ENCODE data around the gene WFIKKN2. TPM values are rescaled to one million over a fixed set of nuclear protein-coding genes. Genes with fewer than 3 reads are reported as not detected.

Gene WFIKKN2
- total and polyA plus RNA-seq, 2 of the 13 experiments (the other 11 are each of a cell fraction or from before 2014, with no cell fraction given) = not detected

DNA sequence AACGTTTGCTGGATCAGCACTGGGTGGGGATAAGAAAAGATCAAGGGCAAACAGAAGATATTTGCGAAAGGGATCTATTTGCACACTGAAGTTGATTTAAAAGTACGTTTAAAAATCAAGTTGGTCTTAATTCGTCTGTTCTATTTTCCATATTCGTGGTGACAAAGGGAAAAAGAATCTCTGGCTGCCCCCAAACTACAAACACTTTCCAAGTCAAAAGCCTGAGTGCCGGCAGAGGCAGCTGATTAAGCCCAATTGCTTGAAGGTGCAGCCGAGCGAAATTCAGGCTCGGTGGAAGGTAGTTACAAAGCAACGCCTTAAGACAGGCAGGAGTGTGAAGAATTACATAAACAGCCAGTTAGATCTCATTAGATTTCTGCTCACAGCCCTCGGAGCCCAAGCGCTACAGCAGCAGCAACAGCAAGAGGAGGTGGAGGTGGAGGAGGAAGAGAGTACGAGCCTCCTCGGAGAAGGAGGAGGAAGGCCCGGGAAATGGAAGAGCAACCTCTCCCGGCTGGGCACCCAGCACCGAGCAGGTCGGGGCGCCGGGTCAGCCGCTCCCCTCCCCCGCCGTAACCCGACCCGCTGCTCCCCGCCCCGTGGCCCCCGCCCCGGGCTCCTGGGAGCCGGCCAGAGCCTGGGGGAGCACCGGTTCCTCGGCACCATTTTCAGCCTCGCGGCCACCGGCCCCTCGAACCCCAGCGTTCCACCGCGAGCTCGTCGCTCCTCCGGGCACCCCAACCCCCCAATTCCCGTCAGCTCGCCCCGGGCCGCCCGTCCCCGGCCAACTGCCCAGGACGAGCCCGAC lies 29.9 kb downstream of the WFIKKN2 start (continued):
- TF ChIP-seq, protein P1, sequence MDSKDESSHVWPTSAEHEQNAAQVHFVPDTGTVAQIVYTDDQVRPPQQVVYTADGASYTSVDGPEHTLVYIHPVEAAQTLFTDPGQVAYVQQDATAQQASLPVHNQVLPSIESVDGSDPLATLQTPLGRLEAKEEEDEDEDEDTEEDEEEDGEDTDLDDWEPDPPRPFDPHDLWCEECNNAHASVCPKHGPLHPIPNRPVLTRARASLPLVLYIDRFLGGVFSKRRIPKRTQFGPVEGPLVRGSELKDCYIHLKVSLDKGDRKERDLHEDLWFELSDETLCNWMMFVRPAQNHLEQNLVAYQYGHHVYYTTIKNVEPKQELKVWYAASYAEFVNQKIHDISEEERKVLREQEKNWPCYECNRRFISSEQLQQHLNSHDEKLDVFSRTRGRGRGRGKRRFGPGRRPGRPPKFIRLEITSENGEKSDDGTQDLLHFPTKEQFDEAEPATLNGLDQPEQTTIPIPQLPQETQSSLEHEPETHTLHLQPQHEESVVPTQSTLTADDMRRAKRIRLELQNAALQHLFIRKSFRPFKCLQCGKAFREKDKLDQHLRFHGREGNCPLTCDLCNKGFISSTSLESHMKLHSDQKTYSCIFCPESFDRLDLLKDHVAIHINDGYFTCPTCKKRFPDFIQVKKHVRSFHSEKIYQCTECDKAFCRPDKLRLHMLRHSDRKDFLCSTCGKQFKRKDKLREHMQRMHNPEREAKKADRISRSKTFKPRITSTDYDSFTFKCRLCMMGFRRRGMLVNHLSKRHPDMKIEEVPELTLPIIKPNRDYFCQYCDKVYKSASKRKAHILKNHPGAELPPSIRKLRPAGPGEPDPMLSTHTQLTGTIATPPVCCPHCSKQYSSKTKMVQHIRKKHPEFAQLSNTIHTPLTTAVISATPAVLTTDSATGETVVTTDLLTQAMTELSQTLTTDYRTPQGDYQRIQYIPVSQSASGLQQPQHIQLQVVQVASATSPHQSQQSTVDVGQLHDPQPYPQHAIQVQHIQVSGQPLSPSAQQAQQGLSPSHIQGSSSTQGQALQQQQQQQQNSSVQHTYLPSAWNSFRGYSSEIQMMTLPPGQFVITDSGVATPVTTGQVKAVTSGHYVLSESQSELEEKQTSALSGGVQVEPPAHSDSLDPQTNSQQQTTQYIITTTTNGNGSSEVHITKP (CRISPR knock-in tag; IDR thresholded peaks at IDR 0.05; ENCODE audit: low read depth) = 0 out of 2 replicates have a peak, but pooled peaks have one; percentile 45
- peak; percentile 29; the same call in 1 of the 2 replicates for TF ChIP-seq ZNF331 (CRISPR knock-in tag; IDR thresholded peaks at IDR 0.05)
- TF ChIP-seq AHR (CRISPR knock-in tag; IDR thresholded peaks at IDR 0.05) = no peak
- TF ChIP-seq HNRNPL (IDR thresholded peaks at IDR 0.05; ENCODE audit: low read depth, low read length) = no peak
- TF ChIP-seq ZNF552 (CRISPR knock-in tag; IDR thresholded peaks at IDR 0.05; ENCODE audit: borderline replicate concordance) = no peak
- TF ChIP-seq FOSL2 (CRISPR knock-in tag; IDR thresholded peaks at IDR 0.05) = no peak; the same call in 1 of the 2 replicates
- no peak for TF ChIP-seq ZNF577 (CRISPR knock-in tag; IDR thresholded peaks at IDR 0.05; ENCODE audit: borderline replicate concordance, low read depth)
- TF ChIP-seq, protein P2, sequence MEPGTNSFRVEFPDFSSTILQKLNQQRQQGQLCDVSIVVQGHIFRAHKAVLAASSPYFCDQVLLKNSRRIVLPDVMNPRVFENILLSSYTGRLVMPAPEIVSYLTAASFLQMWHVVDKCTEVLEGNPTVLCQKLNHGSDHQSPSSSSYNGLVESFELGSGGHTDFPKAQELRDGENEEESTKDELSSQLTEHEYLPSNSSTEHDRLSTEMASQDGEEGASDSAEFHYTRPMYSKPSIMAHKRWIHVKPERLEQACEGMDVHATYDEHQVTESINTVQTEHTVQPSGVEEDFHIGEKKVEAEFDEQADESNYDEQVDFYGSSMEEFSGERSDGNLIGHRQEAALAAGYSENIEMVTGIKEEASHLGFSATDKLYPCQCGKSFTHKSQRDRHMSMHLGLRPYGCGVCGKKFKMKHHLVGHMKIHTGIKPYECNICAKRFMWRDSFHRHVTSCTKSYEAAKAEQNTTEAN (CRISPR knock-in tag; conservative IDR thresholded peaks at IDR 0.05) = peak; percentile 50
- TF ChIP-seq ZNF883 (CRISPR knock-in tag; IDR thresholded peaks at IDR 0.05; ENCODE audit: not compliant biosample characterization) = no peak
- TF ChIP-seq ARNTL (CRISPR knock-in tag; IDR thresholded peaks at IDR 0.05) = no peak
- TF ChIP-seq, protein P3, sequence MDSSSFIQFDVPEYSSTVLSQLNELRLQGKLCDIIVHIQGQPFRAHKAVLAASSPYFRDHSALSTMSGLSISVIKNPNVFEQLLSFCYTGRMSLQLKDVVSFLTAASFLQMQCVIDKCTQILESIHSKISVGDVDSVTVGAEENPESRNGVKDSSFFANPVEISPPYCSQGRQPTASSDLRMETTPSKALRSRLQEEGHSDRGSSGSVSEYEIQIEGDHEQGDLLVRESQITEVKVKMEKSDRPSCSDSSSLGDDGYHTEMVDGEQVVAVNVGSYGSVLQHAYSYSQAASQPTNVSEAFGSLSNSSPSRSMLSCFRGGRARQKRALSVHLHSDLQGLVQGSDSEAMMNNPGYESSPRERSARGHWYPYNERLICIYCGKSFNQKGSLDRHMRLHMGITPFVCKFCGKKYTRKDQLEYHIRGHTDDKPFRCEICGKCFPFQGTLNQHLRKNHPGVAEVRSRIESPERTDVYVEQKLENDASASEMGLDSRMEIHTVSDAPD (CRISPR knock-in tag; IDR thresholded peaks at IDR 0.05) = peak; percentile 58; the same call in 1 of the 2 replicates
- no peak for TF ChIP-seq GRHL1 (CRISPR knock-in tag; conservative IDR thresholded peaks at IDR 0.05)
- 0 out of 2 replicates have a peak, but pooled peaks have one; percentile 36 for TF ChIP-seq ZNF841 (CRISPR knock-in tag; IDR thresholded peaks at IDR 0.05; ENCODE audit: borderline replicate concordance)
- no peak for TF ChIP-seq HNRNPK (IDR thresholded peaks at IDR 0.05; ENCODE audit: low read depth, low read length, poor library complexity, severe bottlenecking)
- no peak for TF ChIP-seq ZNF614 (CRISPR knock-in tag; IDR thresholded peaks at IDR 0.05; ENCODE audit: borderline replicate concordance)
- no peak; the same call in none of the 2 replicates for TF ChIP-seq PAXIP1 (CRISPR knock-in tag; conservative IDR thresholded peaks at IDR 0.05)
